ENCODE results near the gene MXI1. TPM values are rescaled to one million over a fixed set of nuclear protein-coding genes. Genes with fewer than 3 reads are reported as not detected.

Gene MXI1
- total RNA-seq, 1 experiment from 2014 or later: 11.0 TPM

- ChIA-PET POLR2A (no interaction called here), CTCF (interaction anchor here (0.7 to 1.1 kb wide), 3 partner anchors 63 to 238 kb away, joined by 3 to 9 read pairs (median 4); no protein-coding TSS in a partner anchor)
- Mint-ChIP-seq H3K27ac (ENCODE audit: unreplicated experiment) (no peak overlapping the region), H3K4me1 (ENCODE audit: low read depth, unreplicated experiment) (no peaks in the 10 kb centered on the region), H3K36me3 (ENCODE audit: insufficient read depth, unreplicated experiment) (peaks cover 27% of the 10 kb centered on the region), H3K27me3 (ENCODE audit: insufficient read depth, unreplicated experiment) (no peaks in the 10 kb centered on the region), H3K9me3 (ENCODE audit: unreplicated experiment) (no peaks in the 10 kb centered on the region), H3K4me3 (ENCODE audit: unreplicated experiment) (no peak overlapping the region)
- Histone ChIP-seq H3K9me3 (no peaks in the 10 kb centered on the region), H3K4me3 (ENCODE audit: low read depth, low read length) (no peak overlapping the region), H3K4me1 (peaks cover 18% of the 10 kb centered on the region), H3K36me3 (ENCODE audit: control insufficient read depth, insufficient read depth, low read length) (0 out of 2 replicates have a peak, but pooled peaks cover under 1% of the 10 kb centered on the region), H3K27me3 (replicated peaks; ENCODE audit: control insufficient read depth, insufficient read depth, low read length) (no peaks in the 10 kb centered on the region)
- DNase-seq: no peak
- TF ChIP-seq CTCF (IDR thresholded peaks at IDR 0.05; ENCODE audit: insufficient read depth in 1 of 2, low read depth in 1 of 2, low read length in 1 of 2, severe bottlenecking in 1 of 2, unreplicated experiment in 1 of 2): no peak
- intact Hi-C loops (cut with micrococcal nuclease; ENCODE audit: unreplicated experiment): loop anchor here (5.0 to 10.0 kb wide), 2 partner anchors 429 to 607 kb away; partner anchors contain the start of genes BBIP1 and SHOC2
- no TSS peak for BruUV-seq (replicated peaks)
Observed at GRCh38 chr10:110307805-110308204, 100.4 kb downstream of the MXI1 start.

- TF ChIP-seq CTCF (IDR thresholded peaks at IDR 0.05; ENCODE audit: insufficient read depth in 1 of 2, low read depth in 1 of 2, low read length in 1 of 2, severe bottlenecking in 1 of 2, unreplicated experiment in 1 of 2): no peak
- Histone ChIP-seq H3K4me1 (peaks cover 12% of the 10 kb centered on the region), H3K4me3 (ENCODE audit: low read depth, low read length) (no peak overlapping the region), H3K27me3 (replicated peaks; ENCODE audit: control insufficient read depth, insufficient read depth, low read length) (no peaks in the 10 kb centered on the region), H3K36me3 (ENCODE audit: control insufficient read depth, insufficient read depth, low read length) (no peaks in the 10 kb centered on the region), H3K9me3 (no peaks in the 10 kb centered on the region; the same call in 1 of the 2 replicates)
- no peaks in the 10 kb centered on the region for H3K9me3 Mint-ChIP-seq (ENCODE audit: unreplicated experiment)
- BruUV-seq (replicated peaks): no TSS peak
- no peak for DNase-seq
- H3K4me3 Mint-ChIP-seq (ENCODE audit: unreplicated experiment): no peak overlapping the region
- intact Hi-C loops (cut with micrococcal nuclease; ENCODE audit: unreplicated experiment): loop anchor here (1.0 to 5.0 kb wide), 6 partner anchors 48 to 290 kb away; no protein-coding TSS in a partner anchor
- no peaks in the 10 kb centered on the region for H3K4me1 Mint-ChIP-seq (ENCODE audit: low read depth, unreplicated experiment)
- CTCF ChIA-PET: no interaction called here
- no peaks in the 10 kb centered on the region for H3K36me3 Mint-ChIP-seq (ENCODE audit: insufficient read depth, unreplicated experiment)
- H3K27me3 Mint-ChIP-seq (ENCODE audit: insufficient read depth, unreplicated experiment): no peaks in the 10 kb centered on the region
- POLR2A ChIA-PET: no interaction called here
- H3K27ac Mint-ChIP-seq (ENCODE audit: unreplicated experiment): no peak overlapping the region
Observed at GRCh38 chr10:110310741-110311140, 103.3 kb downstream of the MXI1 start.

- Mint-ChIP-seq H3K27me3 (ENCODE audit: insufficient read depth, unreplicated experiment) (no peaks in the 10 kb centered on the region), H3K9me3 (ENCODE audit: unreplicated experiment) (no peaks in the 10 kb centered on the region), H3K4me1 (ENCODE audit: low read depth, unreplicated experiment) (no peaks in the 10 kb centered on the region), H3K27ac (ENCODE audit: unreplicated experiment) (no peak overlapping the region), H3K4me3 (ENCODE audit: unreplicated experiment) (no peak overlapping the region), H3K36me3 (ENCODE audit: insufficient read depth, unreplicated experiment) (no peaks in the 10 kb centered on the region)
- Histone ChIP-seq H3K4me3 (ENCODE audit: low read depth, low read length) (no peak overlapping the region), H3K27me3 (replicated peaks; ENCODE audit: control insufficient read depth, insufficient read depth, low read length) (no peaks in the 10 kb centered on the region), H3K4me1 (peaks cover 7% of the 10 kb centered on the region), H3K36me3 (ENCODE audit: control insufficient read depth, insufficient read depth, low read length) (no peaks in the 10 kb centered on the region), H3K9me3 (no peaks in the 10 kb centered on the region; the same call in 1 of the 2 replicates)
- ChIA-PET POLR2A (no interaction called here), CTCF (interaction anchor here (1.1 kb wide), 1 partner anchor 289 kb away, joined by 5 read pairs; no protein-coding TSS in a partner anchor)
- intact Hi-C loops (cut with micrococcal nuclease; ENCODE audit: unreplicated experiment): loop anchor here (1.0 to 5.0 kb wide), 6 partner anchors 47 to 289 kb away; no protein-coding TSS in a partner anchor
- peak; percentile 59 to 60 for DNase-seq
- peak; percentile 65 to 83 for TF ChIP-seq CTCF (IDR thresholded peaks at IDR 0.05; ENCODE audit: insufficient read depth in 1 of 2, low read depth in 1 of 2, low read length in 1 of 2, severe bottlenecking in 1 of 2, unreplicated experiment in 1 of 2)
- no TSS peak for BruUV-seq (replicated peaks)
Observed at GRCh38 chr10:110311357-110311949, 104.0 kb downstream of the MXI1 start.

Data from Caco-2 (cell line).